Heart left ventricle (tissue), 16 donors: ENCODE results near the gene SMOC2. TPM values are rescaled to one million over a fixed set of nuclear protein-coding genes. Genes with fewer than 3 reads are reported as not detected.

Experiments
- ATAC-seq, 4 donors: fragments of 200-7000 bp; cut with Tn5 transposase; one replicate each; pipeline ENCODE4 v1.9.1; 2020 to 2022; ENCODE audit warnings: moderate library complexity in 4 of 4, mild to moderate bottlenecking in 3 of 4, moderate number of reproducible peaks in 1 of 4
- DNase-seq, 5 donors: peaks; one replicate each; pipeline ENCODE4 v3.0.0-alpha.2; 2020
- H3K27ac ChIP-seq, 12 donors: fragments of 200-600 bp; sonication (generic) in 4 of 12; one replicate each; pipeline versions ENCODE4 v1.5.0 to v1.8.0; 2016 to 2022; ENCODE audit warnings: mild to moderate bottlenecking in 2 of 12
- H3K27me3 ChIP-seq, 9 donors: fragments of 200-600 bp; sonication (generic) in 2 of 9; one replicate each; pipeline versions ENCODE4 v1.5.1 to v1.8.0; 2016 to 2022; ENCODE audit warnings: mild to moderate bottlenecking in 3 of 9
- H3K36me3 ChIP-seq, 9 donors: fragments of 200-600 bp; sonication (generic) in 2 of 9; one replicate each; pipeline versions ENCODE4 v1.5.0 to v1.8.0; 2018 to 2022; ENCODE audit warnings: mild to moderate bottlenecking in 2 of 9
- H3K4me1 ChIP-seq, 12 donors: fragments of 200-600 bp; sonication (generic) in 4 of 12; one replicate each; pipeline versions ENCODE4 v1.5.0 to v1.8.0; 2016 to 2022; ENCODE audit warnings: mild to moderate bottlenecking in 3 of 12
- H3K4me3 ChIP-seq, 12 donors: fragments of 200-600 bp; sonication (generic) in 4 of 12; one replicate each; pipeline versions ENCODE4 v1.5.0 to v1.8.0; 2017 to 2022; ENCODE audit warnings: mild to moderate bottlenecking in 9 of 12, moderate library complexity in 4 of 12
- H3K9me3 ChIP-seq, 12 donors: fragments of 200-600 bp; sonication (generic) in 4 of 12; one replicate each; pipeline versions ENCODE4 v1.5.0 to v1.8.0; 2016 to 2022; ENCODE audit warnings: mild to moderate bottlenecking in 1 of 12
- CTCF ChIP-seq, 12 donors: fragments of 200-600 bp; sonication (generic) in 4 of 12; IDR thresholded peaks; one replicate each; pipeline versions ENCODE4 v1.5.0 to v1.8.0; 2018 to 2022; ENCODE audit warnings: antibody characterized with exemption in 12 of 12, mild to moderate bottlenecking in 5 of 12
- POLR2A ChIP-seq, 2 donors: fragments of 450-650 bp; IDR thresholded peaks; one replicate each; pipeline ENCODE4 v1.6.1; 2017; ENCODE audit warnings: antibody characterized with exemption in 2 of 2, mild to moderate bottlenecking in 2 of 2, moderate library complexity in 2 of 2
- WGBS, 4 donors: extraction: QIAGEN DNeasy Blood & Tissue Kit in 2 of 4; methylation state at CpG; one replicate each; pipeline versions ENCODE4 v1.1.5 to v1.1.7; 2013 to 2018; 5-methylcytosine and 5-hydroxymethylcytosine counted together
- intact Hi-C, 10 donors: fragments of 100-400 bp; cut with DNase I; formaldehyde crosslinking; loops; one replicate each; pipeline versions ENCODE4 v1.11.1 to v1.14.2; 2022
- polyA plus RNA-seq, 2 donors: library from polyadenylated mRNA; stranded (reverse); fragments of 200-250 nt; gene quantifications; one replicate each; pipeline ENCODE4 v1.2.3, GENCODE V29; 2013
- total RNA-seq, 9 donors: library from RNA; depleted of rRNA in 2 of 9; stranded (reverse); fragments of >200 nt in 2 of 9; fragmentation: NEBNext Ultra II Directional in 3 of 9; extraction: Animal tissue kit (Norgen Biotek cat#: 25700) in 3 of 9; gene quantifications; one replicate each; pipeline versions ENCODE4 v1.1.0 to v1.2.4, GENCODE V29; 2016 to 2023
- donor health status: ischemic (EF 13 %, LVEDD 7.1; RV severe dilation, severe dysfunction).
- donor health status: healthy with polysubstance abuse.
- donor health status: DM: no; HTN: yes; CAD: no.
- donor health status: DM: no; HTN: no; CAD: no.
- donor health status: ischemic (EF 25% LVEDD 6.9; RV normal size, moderate dysfunction).
- donor health status: ischemic (EF 25% LVEDD 5.7; RV mildly dilated, moderate dysfunction).
- donor health status: healthy.
- donor health status: DM: yes; HTN: yes; CAD: no.
- donor health status: ischemic (EF 35%, LVEDD 5.7; RV mildly dilated, moderate dysfunction).
- donor health status: nonischemic (EF 11% LVEDD 7.7; RV severe dilation, severe dysfunction).
- donor health status: DM: yes; HTN: yes; CAD: no.
- donor health status: PGD.
- donor health status: ischemic (EF 29% LVEDD 5.4; RV normal size, mild dysfunction).
- donor health status: nonischemic (EF 23%, LVEDD 6.1; RV moderate dilation, normal function).

SMOC2 gene
- total and polyA plus RNA-seq, 11 donors, result 5.9 to 44.2 (median 15.7) TPM

GRCh38 chr6:168447282-168447681 is 6.3 kb downstream of the SMOC2 start:
- ATAC-seq (no peak), DNase-seq (no peak)
- Histone ChIP-seq H3K27me3 (peaks cover 4 to 38% (median 13%) of the 10 kb centered on the region in 9 donors), H3K27ac (no peak overlapping the region), H3K4me1 (peaks cover 0 to 33% (median 5%) of the 10 kb centered on the region in 12 donors), H3K36me3 (no peaks in the 10 kb centered on the region), H3K4me3 (no peak overlapping the region), H3K9me3 (no peaks in the 10 kb centered on the region)
- intact Hi-C loops, result loop anchor here in 1 of 10 donors (10.0 kb wide), 1 partner anchor 198 kb away; no protein-coding TSS in a partner anchor
- 59 to 73% (median 69%) methylated on average over 4 of the region's 4 CpGs for WGBS, 4 donors
- TF ChIP-seq POLR2A (IDR thresholded peaks at IDR 0.05) (no peak), CTCF (IDR thresholded peaks at IDR 0.05) (no peak)

- WGBS, 4 donors, result 72 to 87% (median 86%) methylated on average over 3 of the region's 3 CpGs
Observed at GRCh38 chr6:168447700-168448099, 6.7 kb downstream of the SMOC2 start.

GRCh38 chr6:168448243-168448855 is 7.4 kb downstream of the SMOC2 start:
- ATAC-seq (no peak), DNase-seq (no peak)
- no peak overlapping the region for H3K4me3 ChIP-seq
- no peak for TF ChIP-seq CTCF (IDR thresholded peaks at IDR 0.05)
- no peak for TF ChIP-seq POLR2A (IDR thresholded peaks at IDR 0.05)
- no peaks in the 10 kb centered on the region for H3K36me3 ChIP-seq
- 84 to 89% (median 85%) methylated on average over 11 of the region's 11 CpGs for WGBS, 4 donors
- H3K9me3 ChIP-seq, result no peaks in the 10 kb centered on the region
- no peak overlapping the region for H3K27ac ChIP-seq
- intact Hi-C loops, result loop anchor here in 1 of 10 donors (10.0 kb wide), 1 partner anchor 196 kb away; no protein-coding TSS in a partner anchor
- H3K27me3 ChIP-seq, result peaks cover 0 to 27% (median 4%) of the 10 kb centered on the region in 9 donors
- peaks cover 0 to 33% (median 9%) of the 10 kb centered on the region in 12 donors for H3K4me1 ChIP-seq

More at GRCh38 chr6:168447700-168448099, 6.7 kb downstream of the SMOC2 start:
- no peaks in the 10 kb centered on the region for H3K9me3 ChIP-seq
- intact Hi-C loops, result loop anchor here in 1 of 10 donors (10.0 kb wide), 1 partner anchor 197 kb away; no protein-coding TSS in a partner anchor
- H3K36me3 ChIP-seq, result no peaks in the 10 kb centered on the region
- no peak for DNase-seq
- peaks cover 0 to 34% (median 9%) of the 10 kb centered on the region in 9 donors for H3K27me3 ChIP-seq
- no peak overlapping the region for H3K27ac ChIP-seq
- no peak for ATAC-seq
- TF ChIP-seq POLR2A (IDR thresholded peaks at IDR 0.05) (no peak), CTCF (IDR thresholded peaks at IDR 0.05) (no peak)
- peaks cover 0 to 33% (median 5%) of the 10 kb centered on the region in 12 donors for H3K4me1 ChIP-seq
- no peak overlapping the region for H3K4me3 ChIP-seq

- DNase-seq (no peak), ATAC-seq (no peak)
- WGBS, 4 donors, result 60 to 64% (median 63%) methylated on average over 7 of the region's 7 CpGs
- Histone ChIP-seq H3K27ac (no peak overlapping the region), H3K36me3 (no peaks in the 10 kb centered on the region), H3K4me3 (no peak overlapping the region), H3K27me3 (peaks cover 0 to 9% (median 0%) of the 10 kb centered on the region in 9 donors), H3K9me3 (no peaks in the 10 kb centered on the region), H3K4me1 (peaks cover 0 to 45% (median 9%) of the 10 kb centered on the region in 12 donors)
- TF ChIP-seq POLR2A (IDR thresholded peaks at IDR 0.05) (no peak), CTCF (IDR thresholded peaks at IDR 0.05) (no peak)
- intact Hi-C loops, result loop anchor here in 1 of 10 donors (2.0 to 5.0 kb wide), 2 partner anchors 81 to 434 kb away; no protein-coding TSS in a partner anchor
Observed at GRCh38 chr6:168450917-168451316, 9.9 kb downstream of the SMOC2 start.
